ENCODE results near the gene GDF3.
A peak's percentile ranks its signal among the peaks of the same experiment; 100 is the strongest.

GDF3 gene

GRCh38 chr12:7650091-7650490 is 45.5 kb downstream of the GDF3 start:
- no peaks in the 10 kb centered on the region for H3K36me3 ChIP-seq (ENCODE audit: control insufficient read depth in 4 of 4, insufficient read depth in 4 of 4, low read length in 3 of 4)
- H3K4me3 ChIP-seq (ENCODE audit: control insufficient read depth in 1 of 7, extremely low read depth in 1 of 7, insufficient read depth in 4 of 7, low read depth in 2 of 7, low read length in 6 of 7): no peak overlapping the region
- no peaks in the 10 kb centered on the region for H3K27me3 ChIP-seq (replicated peaks in 2 of 5; ENCODE audit: control insufficient read depth in 4 of 5, insufficient read depth in 5 of 5, low read length in 4 of 5)
- POLR2A ChIA-PET: no interaction called here
- H3K27ac ChIP-seq (ENCODE audit: insufficient read depth in 1 of 2, low read depth in 1 of 2, low read length in 2 of 2, poor library complexity in 1 of 2, severe bottlenecking in 2 of 2): no peak overlapping the region
- CTCF ChIA-PET: interaction anchor here (0.7 to 1.2 kb wide), 3 partner anchors 9 to 14 kb away, joined by 3 read pairs; no protein-coding TSS in a partner anchor
- H3K4me1 ChIP-seq (ENCODE audit: control extremely low read depth in 1 of 4, control insufficient read depth in 4 of 4, insufficient read depth in 4 of 4, low read length in 3 of 4): peaks cover 0 to 5% (median 2%) of the 10 kb centered on the region in 4 experiments
- DNase-seq: no peak
- H3K9me3 ChIP-seq (ENCODE audit: control extremely low read depth in 1 of 5, control insufficient read depth in 4 of 5, insufficient read depth in 2 of 5, low read depth in 1 of 5, low read length in 4 of 5): no peaks in the 10 kb centered on the region
- WGBS (ENCODE audit: insufficient coverage): 100% methylated on average over 1 of the region's 5 CpGs

GRCh38 chr12:7647071-7647470 is 48.5 kb downstream of the GDF3 start:
- Histone ChIP-seq H3K36me3 (ENCODE audit: control insufficient read depth in 4 of 4, insufficient read depth in 4 of 4, low read length in 3 of 4) (no peaks in the 10 kb centered on the region), H3K9me3 (ENCODE audit: control extremely low read depth in 1 of 5, control insufficient read depth in 4 of 5, insufficient read depth in 2 of 5, low read depth in 1 of 5, low read length in 4 of 5) (no peaks in the 10 kb centered on the region), H3K27me3 (replicated peaks in 2 of 5; ENCODE audit: control insufficient read depth in 4 of 5, insufficient read depth in 5 of 5, low read length in 4 of 5) (no peaks in the 10 kb centered on the region), H3K4me1 (ENCODE audit: control extremely low read depth in 1 of 4, control insufficient read depth in 4 of 4, insufficient read depth in 4 of 4, low read length in 3 of 4) (peaks cover 0 to 18% (median 10%) of the 10 kb centered on the region in 4 experiments), H3K27ac (ENCODE audit: insufficient read depth in 1 of 2, low read depth in 1 of 2, low read length in 2 of 2, poor library complexity in 1 of 2, severe bottlenecking in 2 of 2) (no peak overlapping the region), H3K4me3 (ENCODE audit: control insufficient read depth in 1 of 7, extremely low read depth in 1 of 7, insufficient read depth in 4 of 7, low read depth in 2 of 7, low read length in 6 of 7) (no peak overlapping the region)
- DNase-seq: no peak
- no CpG with 5 or more reads among the region's 1 CpG for WGBS (ENCODE audit: insufficient coverage)
- ChIA-PET CTCF (interaction anchor here (0.6 to 2.6 kb wide), 11 partner anchors 9 to 428 kb away, joined by 3 to 13 read pairs (median 3); no protein-coding TSS in a partner anchor), POLR2A (no interaction called here)

DNA sequence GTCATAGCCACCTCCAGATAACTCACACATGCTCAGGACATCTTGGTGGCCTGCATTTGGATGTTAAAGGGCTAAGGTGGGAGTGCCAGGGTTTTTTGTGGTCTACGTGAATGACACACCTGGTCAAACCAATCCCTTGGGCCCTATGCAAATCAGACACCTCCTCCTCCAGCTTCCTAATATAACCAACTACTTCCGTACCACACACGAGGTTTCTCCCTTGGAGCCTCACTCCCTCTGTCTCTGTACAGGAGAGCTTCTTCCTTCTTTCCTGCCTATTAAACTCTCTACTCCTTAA is 49.4 kb downstream of the GDF3 start:
- WGBS (ENCODE audit: insufficient coverage): 86% methylated on average over 3 of the region's 3 CpGs
- Histone ChIP-seq H3K27ac (ENCODE audit: insufficient read depth in 1 of 2, low read depth in 1 of 2, low read length in 2 of 2, poor library complexity in 1 of 2, severe bottlenecking in 2 of 2) (no peak overlapping the region), H3K9me3 (ENCODE audit: control extremely low read depth in 1 of 5, control insufficient read depth in 4 of 5, insufficient read depth in 2 of 5, low read depth in 1 of 5, low read length in 4 of 5) (no peaks in the 10 kb centered on the region), H3K4me3 (ENCODE audit: control insufficient read depth in 1 of 7, extremely low read depth in 1 of 7, insufficient read depth in 4 of 7, low read depth in 2 of 7, low read length in 6 of 7) (no peak overlapping the region), H3K36me3 (ENCODE audit: control insufficient read depth in 4 of 4, insufficient read depth in 4 of 4, low read length in 3 of 4) (no peaks in the 10 kb centered on the region), H3K27me3 (replicated peaks in 2 of 5; ENCODE audit: control insufficient read depth in 4 of 5, insufficient read depth in 5 of 5, low read length in 4 of 5) (no peaks in the 10 kb centered on the region), H3K4me1 (ENCODE audit: control extremely low read depth in 1 of 4, control insufficient read depth in 4 of 4, insufficient read depth in 4 of 4, low read length in 3 of 4) (peaks cover 0 to 21% (median 11%) of the 10 kb centered on the region in 4 experiments)
- DNase-seq: no peak
- POLR2A ChIA-PET: no interaction called here
- CTCF ChIA-PET: interaction anchor here (0.8 to 2.6 kb wide), 6 partner anchors 8 to 155 kb away, joined by 3 to 13 read pairs (median 4); no protein-coding TSS in a partner anchor

DNA sequence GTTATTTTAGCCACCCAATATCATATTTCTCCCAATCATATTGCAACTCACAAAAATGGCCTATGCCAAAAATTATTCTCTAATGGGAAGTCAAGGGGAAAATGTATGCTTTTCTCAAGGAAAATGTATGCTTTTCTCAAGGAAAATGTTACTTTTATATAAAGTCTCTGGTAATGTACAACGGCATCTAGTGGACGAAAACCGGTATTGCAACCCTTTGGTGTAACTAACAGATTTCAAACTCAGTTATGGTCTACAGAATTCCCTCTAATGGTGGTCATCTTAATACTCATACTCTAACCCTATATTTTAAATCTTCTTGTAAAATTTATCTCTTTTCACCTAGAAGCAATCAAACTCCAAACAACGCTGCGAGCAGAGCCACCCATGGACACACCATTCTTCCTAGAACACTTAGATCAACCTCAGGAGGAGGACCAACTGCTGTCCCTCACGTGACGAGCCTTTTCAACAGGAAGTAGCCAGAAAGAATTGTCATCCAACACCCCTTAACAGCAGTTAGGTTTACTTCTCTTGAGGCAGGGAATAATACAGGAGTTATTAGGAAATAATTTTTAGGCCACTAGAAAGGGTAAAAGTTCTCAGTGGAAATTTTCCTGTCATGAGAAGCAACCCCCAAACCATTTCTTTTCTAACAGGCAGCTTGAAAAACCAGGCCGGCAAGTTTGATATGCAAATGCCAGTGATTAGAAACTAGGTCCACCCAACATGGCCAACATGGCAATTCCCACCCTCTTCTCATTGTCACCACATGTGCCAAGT is 50.0 kb downstream of the GDF3 start:
- H3K36me3 ChIP-seq (ENCODE audit: control insufficient read depth in 4 of 4, insufficient read depth in 4 of 4, low read length in 3 of 4): no peaks in the 10 kb centered on the region
- DNase-seq: peak in 1 of 3 donors; percentile 52
- ChIA-PET POLR2A (no interaction called here), CTCF (interaction anchor here (1.0 to 2.9 kb wide), 6 partner anchors 7 to 155 kb away, joined by 3 to 13 read pairs (median 8); no protein-coding TSS in a partner anchor)
- H3K4me1 ChIP-seq (ENCODE audit: control extremely low read depth in 1 of 4, control insufficient read depth in 4 of 4, insufficient read depth in 4 of 4, low read length in 3 of 4): peaks cover 0 to 21% (median 11%) of the 10 kb centered on the region in 4 experiments
- no peaks in the 10 kb centered on the region for H3K9me3 ChIP-seq (ENCODE audit: control extremely low read depth in 1 of 5, control insufficient read depth in 4 of 5, insufficient read depth in 2 of 5, low read depth in 1 of 5, low read length in 4 of 5)
- H3K27ac ChIP-seq (ENCODE audit: insufficient read depth in 1 of 2, low read depth in 1 of 2, low read length in 2 of 2, poor library complexity in 1 of 2, severe bottlenecking in 2 of 2): no peak overlapping the region
- H3K4me3 ChIP-seq (ENCODE audit: control insufficient read depth in 1 of 7, extremely low read depth in 1 of 7, insufficient read depth in 4 of 7, low read depth in 2 of 7, low read length in 6 of 7): no peak overlapping the region
- no peaks in the 10 kb centered on the region for H3K27me3 ChIP-seq (replicated peaks in 2 of 5; ENCODE audit: control insufficient read depth in 4 of 5, insufficient read depth in 5 of 5, low read length in 4 of 5)
- WGBS (ENCODE audit: insufficient coverage): 58% methylated on average over 2 of the region's 8 CpGs

DNA sequence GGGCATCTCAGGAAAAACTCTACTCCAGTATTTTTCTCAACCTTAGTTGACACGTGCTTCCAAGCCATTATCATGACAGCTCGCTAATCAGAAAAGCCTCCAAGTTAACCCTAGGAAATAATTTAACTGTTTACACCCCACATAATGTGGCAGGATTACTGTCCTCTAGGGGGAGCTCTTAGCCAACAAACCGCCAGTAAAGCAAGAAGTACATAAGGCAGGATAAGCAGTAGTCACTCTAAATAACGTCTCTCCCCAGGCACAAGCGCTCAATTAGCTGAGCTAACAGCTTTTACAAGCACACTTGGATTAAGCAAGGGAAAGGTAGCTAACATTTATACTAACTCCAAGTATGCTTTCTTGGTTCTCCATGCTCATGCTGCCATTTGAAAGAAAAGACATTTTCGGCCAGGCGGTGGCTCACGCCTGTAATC is 52.7 kb downstream of the GDF3 start:
- POLR2A ChIA-PET: no interaction called here
- H3K27me3 ChIP-seq (replicated peaks in 2 of 5; ENCODE audit: control insufficient read depth in 4 of 5, insufficient read depth in 5 of 5, low read length in 4 of 5): no peaks in the 10 kb centered on the region
- no peak overlapping the region for H3K4me3 ChIP-seq (ENCODE audit: control insufficient read depth in 1 of 7, extremely low read depth in 1 of 7, insufficient read depth in 4 of 7, low read depth in 2 of 7, low read length in 6 of 7)
- H3K36me3 ChIP-seq (ENCODE audit: control insufficient read depth in 4 of 4, insufficient read depth in 4 of 4, low read length in 3 of 4): no peaks in the 10 kb centered on the region
- 79% methylated on average over 6 of the region's 8 CpGs for WGBS (ENCODE audit: insufficient coverage)
- CTCF ChIA-PET: interaction anchor here (0.7 to 5.3 kb wide), 20 partner anchors 9 to 433 kb away, joined by 3 to 38 read pairs (median 4); partner anchors contain the start of gene APOBEC1
- no peak overlapping the region for H3K27ac ChIP-seq (ENCODE audit: insufficient read depth in 1 of 2, low read depth in 1 of 2, low read length in 2 of 2, poor library complexity in 1 of 2, severe bottlenecking in 2 of 2)
- peaks cover 2 to 30% (median 14%) of the 10 kb centered on the region in 4 experiments for H3K4me1 ChIP-seq (ENCODE audit: control extremely low read depth in 1 of 4, control insufficient read depth in 4 of 4, insufficient read depth in 4 of 4, low read length in 3 of 4)
- H3K9me3 ChIP-seq (ENCODE audit: control extremely low read depth in 1 of 5, control insufficient read depth in 4 of 5, insufficient read depth in 2 of 5, low read depth in 1 of 5, low read length in 4 of 5): no peaks in the 10 kb centered on the region
- peak; percentile 31 to 64 (median 60) for DNase-seq

GRCh38 chr12:7642287-7642686 is 53.3 kb downstream of the GDF3 start:
- Histone ChIP-seq H3K9me3 (ENCODE audit: control extremely low read depth in 1 of 5, control insufficient read depth in 4 of 5, insufficient read depth in 2 of 5, low read depth in 1 of 5, low read length in 4 of 5) (no peaks in the 10 kb centered on the region), H3K27ac (ENCODE audit: insufficient read depth in 1 of 2, low read depth in 1 of 2, low read length in 2 of 2, poor library complexity in 1 of 2, severe bottlenecking in 2 of 2) (no peak overlapping the region), H3K4me3 (ENCODE audit: control insufficient read depth in 1 of 7, extremely low read depth in 1 of 7, insufficient read depth in 4 of 7, low read depth in 2 of 7, low read length in 6 of 7) (no peak overlapping the region), H3K4me1 (ENCODE audit: control extremely low read depth in 1 of 4, control insufficient read depth in 4 of 4, insufficient read depth in 4 of 4, low read length in 3 of 4) (peaks cover 2 to 34% (median 14%) of the 10 kb centered on the region in 4 experiments), H3K27me3 (replicated peaks in 2 of 5; ENCODE audit: control insufficient read depth in 4 of 5, insufficient read depth in 5 of 5, low read length in 4 of 5) (no peaks in the 10 kb centered on the region), H3K36me3 (ENCODE audit: control insufficient read depth in 4 of 4, insufficient read depth in 4 of 4, low read length in 3 of 4) (no peaks in the 10 kb centered on the region)
- CTCF ChIA-PET: interaction anchor here (0.7 to 5.3 kb wide), 23 partner anchors 8 to 432 kb away, joined by 3 to 38 read pairs (median 4); partner anchors contain the start of gene APOBEC1
- POLR2A ChIA-PET: interaction anchor here (1.0 kb wide), 1 partner anchor 698 kb away, joined by 3 read pairs; the partner anchor contains the start of genes C12orf57 and RNU7-1
- 100% methylated on average over 1 of the region's 1 CpG for WGBS (ENCODE audit: insufficient coverage)
- no peak for DNase-seq
